Measurements from ENCODE around the gene AOAH.

The AOAH gene

GRCh38 chr7:36509962-36510361, 214.3 kb downstream of the AOAH start:
- H3K36me3 ChIP-seq (ENCODE audit: control insufficient read depth, low read length): no peaks in the 10 kb centered on the region
- H3K9me2 ChIP-seq (replicated peaks; ENCODE audit: control insufficient read depth, low read length): no peaks in the 10 kb centered on the region
- H3K4me3 ChIP-seq (ENCODE audit: low read length): no peak overlapping the region
- no peaks in the 10 kb centered on the region for H3K9me3 ChIP-seq (ENCODE audit: control insufficient read depth, insufficient read depth, low read length)
- no peaks in the 10 kb centered on the region for H4K20me1 ChIP-seq (ENCODE audit: control insufficient read depth, insufficient read depth, low read depth, low read length)
- TF ChIP-seq EZH2phosphoT487 (IDR thresholded peaks at IDR 0.05; ENCODE audit: borderline replicate concordance, low read length): no peak
- no peak for TF ChIP-seq CTCF (IDR thresholded peaks at IDR 0.05; ENCODE audit: low read depth, low read length, poor library complexity, severe bottlenecking)
- no peaks in the 10 kb centered on the region for H3K4me1 ChIP-seq (ENCODE audit: control insufficient read depth, low read length)
- H3K79me2 ChIP-seq (ENCODE audit: control insufficient read depth, low read length): no peaks in the 10 kb centered on the region
- H3K27ac ChIP-seq (ENCODE audit: low read depth, low read length): no peak overlapping the region
- H3K27me3 ChIP-seq (ENCODE audit: control insufficient read depth, low read length): no peaks in the 10 kb centered on the region
- H3K4me2 ChIP-seq (ENCODE audit: low read length): no peak overlapping the region
- no peaks in the 10 kb centered on the region for H3F3A ChIP-seq (ENCODE audit: control insufficient read depth, insufficient read depth)

GRCh38 chr7:36507475-36508440, 216.5 kb downstream of the AOAH start:
- H3K27ac ChIP-seq (ENCODE audit: low read depth, low read length): no peak overlapping the region
- H3K4me2 ChIP-seq (ENCODE audit: low read length): no peak overlapping the region

GRCh38 chr7:36506820-36507219, 217.5 kb downstream of the AOAH start:
- Histone ChIP-seq H3F3A (ENCODE audit: control insufficient read depth, insufficient read depth) (no peaks in the 10 kb centered on the region), H4K20me1 (ENCODE audit: control insufficient read depth, insufficient read depth, low read depth, low read length) (no peaks in the 10 kb centered on the region), H3K9me3 (ENCODE audit: control insufficient read depth, insufficient read depth, low read length) (0 out of 2 replicates have a peak, but pooled peaks cover 5% of the 10 kb centered on the region), H3K79me2 (ENCODE audit: control insufficient read depth, low read length) (no peaks in the 10 kb centered on the region), H3K27me3 (ENCODE audit: control insufficient read depth, low read length) (no peaks in the 10 kb centered on the region), H3K27ac (ENCODE audit: low read depth, low read length) (no peak overlapping the region), H3K36me3 (ENCODE audit: control insufficient read depth, low read length) (no peaks in the 10 kb centered on the region), H3K4me3 (ENCODE audit: low read length) (no peak overlapping the region), H3K4me1 (ENCODE audit: control insufficient read depth, low read length) (no peaks in the 10 kb centered on the region), H3K9me2 (replicated peaks; ENCODE audit: control insufficient read depth, low read length) (no peaks in the 10 kb centered on the region), H3K4me2 (ENCODE audit: low read length) (no peak overlapping the region)
- TF ChIP-seq EZH2phosphoT487 (IDR thresholded peaks at IDR 0.05; ENCODE audit: borderline replicate concordance, low read length): no peak
- no peak for TF ChIP-seq CTCF (IDR thresholded peaks at IDR 0.05; ENCODE audit: low read depth, low read length, poor library complexity, severe bottlenecking)

More at GRCh38 chr7:36507475-36508440, 216.5 kb downstream of the AOAH start:
- H3K9me3 ChIP-seq (ENCODE audit: control insufficient read depth, insufficient read depth, low read length): 0 out of 2 replicates have a peak, but pooled peaks cover 5% of the 10 kb centered on the region
- H3K36me3 ChIP-seq (ENCODE audit: control insufficient read depth, low read length): no peaks in the 10 kb centered on the region
- no peaks in the 10 kb centered on the region for H3K27me3 ChIP-seq (ENCODE audit: control insufficient read depth, low read length)
- H4K20me1 ChIP-seq (ENCODE audit: control insufficient read depth, insufficient read depth, low read depth, low read length): no peaks in the 10 kb centered on the region
- no peak for TF ChIP-seq CTCF (IDR thresholded peaks at IDR 0.05; ENCODE audit: low read depth, low read length, poor library complexity, severe bottlenecking)
- no peak for TF ChIP-seq EZH2phosphoT487 (IDR thresholded peaks at IDR 0.05; ENCODE audit: borderline replicate concordance, low read length)
- no peaks in the 10 kb centered on the region for H3F3A ChIP-seq (ENCODE audit: control insufficient read depth, insufficient read depth)
- no peak overlapping the region for H3K4me3 ChIP-seq (ENCODE audit: low read length)
- no peaks in the 10 kb centered on the region for H3K4me1 ChIP-seq (ENCODE audit: control insufficient read depth, low read length)
- H3K9me2 ChIP-seq (replicated peaks; ENCODE audit: control insufficient read depth, low read length): no peaks in the 10 kb centered on the region
- H3K79me2 ChIP-seq (ENCODE audit: control insufficient read depth, low read length): no peaks in the 10 kb centered on the region

All from DOHH2 (cell line).